ENCODE data around the gene NBPF1. TPM values are rescaled to one million over a fixed set of nuclear protein-coding genes. Genes with fewer than 3 reads are reported as not detected.
"Not testable (repeated sequence)": the region's sequence is repeated elsewhere in the genome, so short reads cannot be mapped to it uniquely, and the experiment has no call there.

NBPF1 gene
- total RNA-seq, 2 experiments from 2014 or later: 5.8 to 6.2 TPM

GRCh38 chr1:16646061-16646664 is 32.8 kb upstream of the NBPF1 start:
- H3K4me1 Mint-ChIP-seq; H3K9me3 Mint-ChIP-seq (ENCODE audit: low read depth); ATAC-seq; CTCF ChIA-PET; intact Hi-C loops (cut with DNase I, micrococcal nuclease); H3K27me3 Mint-ChIP-seq; H3K27ac Mint-ChIP-seq; H3K36me3 Mint-ChIP-seq (ENCODE audit: low read depth); H3K4me3 Mint-ChIP-seq: not testable (repeated sequence)
- DNase-seq: peak; percentile 14
- POLR2A ChIA-PET: interaction anchor here (1.2 kb wide), 1 partner anchor 250 kb away, joined by 6 read pairs; no protein-coding TSS in a partner anchor

DNA sequence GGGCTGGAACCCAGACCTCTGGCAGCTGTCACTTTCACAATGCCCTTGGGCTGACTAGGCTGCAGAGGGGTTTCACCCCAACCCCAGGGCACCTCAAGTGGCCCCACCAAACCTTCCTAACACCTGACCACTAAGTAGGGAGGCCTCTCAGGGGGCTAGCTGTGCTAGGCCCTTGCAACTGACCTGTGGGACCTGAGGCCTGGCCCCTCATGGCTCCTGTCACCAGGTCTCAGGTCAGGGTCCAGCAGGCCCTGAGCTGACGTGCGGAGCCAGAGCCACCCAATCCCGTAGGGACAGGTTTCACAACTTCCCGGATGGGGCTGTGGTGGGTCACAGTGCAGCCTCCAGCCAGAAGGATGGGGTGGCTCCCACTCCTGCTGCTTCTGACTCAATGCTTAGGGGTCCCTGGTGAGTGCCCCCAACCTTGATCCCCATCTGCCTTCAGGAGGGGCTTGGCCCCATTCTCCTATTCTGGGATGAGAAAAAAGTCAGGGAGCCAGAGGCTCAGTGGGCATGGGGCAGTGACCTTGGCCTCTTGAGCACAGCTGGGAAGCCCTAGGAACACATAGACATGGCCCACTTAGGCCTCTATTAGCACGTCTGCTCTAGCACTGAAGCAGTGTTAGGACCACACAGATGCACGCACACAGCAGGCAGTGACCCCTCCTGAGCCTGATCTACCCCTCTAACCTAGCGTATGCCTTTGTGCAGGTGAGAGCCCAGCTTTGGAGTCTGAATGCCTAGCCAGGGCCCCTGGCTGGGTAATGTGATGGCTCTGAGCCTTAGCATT is 32.1 kb upstream of the NBPF1 start:
- intact Hi-C loops (cut with DNase I, micrococcal nuclease); H3K36me3 Mint-ChIP-seq (ENCODE audit: low read depth); H3K27ac Mint-ChIP-seq; H3K9me3 Mint-ChIP-seq (ENCODE audit: low read depth); H3K27me3 Mint-ChIP-seq; H3K4me1 Mint-ChIP-seq; H3K4me3 Mint-ChIP-seq: not testable (repeated sequence)
- DNase-seq (peak; percentile 15), ATAC-seq (peak; percentile 3)
- POLR2A ChIA-PET: interaction anchor here (0.6 to 1.3 kb wide), 3 partner anchors 13 to 251 kb away, joined by 3 to 6 read pairs (median 3); no protein-coding TSS in a partner anchor
- CTCF ChIA-PET: interaction anchor here (1.2 to 1.3 kb wide), 2 partner anchors 25 to 306 kb away, joined by 3 to 4 read pairs; no protein-coding TSS in a partner anchor

DNA sequence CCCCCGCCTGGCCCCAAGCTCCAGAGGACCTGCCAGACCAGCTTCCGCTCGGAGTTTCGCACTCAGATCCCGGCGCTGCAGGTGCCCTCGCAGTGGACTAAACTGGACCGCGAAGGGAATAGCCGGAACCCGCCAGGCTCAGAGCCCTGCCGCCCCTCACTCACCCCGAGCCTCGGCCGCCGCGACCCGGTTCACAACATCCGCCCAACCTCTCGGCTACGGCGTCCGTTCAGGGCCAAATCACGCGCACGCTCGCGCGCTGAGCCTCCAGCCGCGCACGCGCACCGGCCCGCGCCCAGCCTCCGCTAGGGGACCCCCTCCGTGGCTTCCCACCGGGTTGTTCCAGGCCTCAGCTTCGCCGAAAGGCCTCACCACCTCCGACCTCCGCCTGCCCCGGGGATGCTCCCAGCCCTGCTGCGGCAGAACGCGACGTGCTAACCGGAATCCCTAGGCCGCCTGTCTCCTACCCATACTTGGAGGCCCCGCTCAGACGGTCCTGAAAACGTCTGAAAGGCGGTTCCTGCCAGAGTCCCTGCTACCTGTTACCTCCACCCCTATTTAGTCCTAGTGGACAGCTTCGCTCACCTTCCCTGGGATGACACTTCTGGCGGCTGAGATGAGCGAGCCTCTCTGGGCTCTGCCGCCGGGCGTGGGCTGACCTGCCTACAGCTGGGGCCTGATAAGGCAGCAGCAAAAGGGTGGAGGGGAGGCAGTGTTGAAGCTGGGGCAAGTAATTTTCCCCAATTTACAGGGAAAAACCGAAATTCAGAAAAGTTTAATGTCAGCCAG is 31.3 kb upstream of the NBPF1 start:
- not testable (repeated sequence) for H3K4me3 Mint-ChIP-seq; H3K27ac Mint-ChIP-seq; H3K36me3 Mint-ChIP-seq (ENCODE audit: low read depth); H3K4me1 Mint-ChIP-seq; H3K9me3 Mint-ChIP-seq (ENCODE audit: low read depth); H3K27me3 Mint-ChIP-seq
- peak; percentile 100 for DNase-seq
- ATAC-seq: peak; percentile 83
- POLR2A ChIA-PET: interaction anchor here (0.5 to 1.6 kb wide), 6 partner anchors 83 to 459 kb away, joined by 3 to 6 read pairs (median 3); no protein-coding TSS in a partner anchor
- CTCF ChIA-PET: interaction anchor here (0.8 to 1.3 kb wide), 5 partner anchors 9 to 307 kb away, joined by 3 to 4 read pairs (median 3); no protein-coding TSS in a partner anchor
- intact Hi-C loops (cut with DNase I, micrococcal nuclease): loop anchor here (1.0 kb wide), 8 partner anchors 29 to 367 kb away; partner anchors contain the start of genes ATP13A2 (in 1 of the 2), NBPF1 (in 1 of the 2), NECAP2 (in 1 of the 2) and RNU1-1 (in 1 of the 2)

- Mint-ChIP-seq H3K4me3 (no peak overlapping the region), H3K4me1 (peaks cover 3% of the 10 kb centered on the region), H3K36me3 (ENCODE audit: low read depth) (no peaks in the 10 kb centered on the region), H3K9me3 (ENCODE audit: low read depth) (no peaks in the 10 kb centered on the region), H3K27me3 (no peaks in the 10 kb centered on the region), H3K27ac (no peak overlapping the region)
- POLR2A ChIA-PET: interaction anchor here (0.5 to 1.6 kb wide), 4 partner anchors 131 to 459 kb away, joined by 3 to 6 read pairs (median 3); no protein-coding TSS in a partner anchor
- intact Hi-C loops (cut with DNase I, micrococcal nuclease): loop anchor here (1.0 kb wide), 8 partner anchors 29 to 367 kb away; partner anchors contain the start of genes ATP13A2 (in 1 of the 2), NBPF1 (in 1 of the 2), NECAP2 (in 1 of the 2) and RNU1-1 (in 1 of the 2)
- DNase-seq: no peak
- CTCF ChIA-PET: interaction anchor here (0.8 to 1.3 kb wide), 4 partner anchors 8 to 74 kb away, joined by 3 to 4 read pairs (median 3); no protein-coding TSS in a partner anchor
- ATAC-seq: peak; percentile 47
Observed at GRCh38 chr1:16644193-16644481, 30.8 kb upstream of the NBPF1 start.

DNA sequence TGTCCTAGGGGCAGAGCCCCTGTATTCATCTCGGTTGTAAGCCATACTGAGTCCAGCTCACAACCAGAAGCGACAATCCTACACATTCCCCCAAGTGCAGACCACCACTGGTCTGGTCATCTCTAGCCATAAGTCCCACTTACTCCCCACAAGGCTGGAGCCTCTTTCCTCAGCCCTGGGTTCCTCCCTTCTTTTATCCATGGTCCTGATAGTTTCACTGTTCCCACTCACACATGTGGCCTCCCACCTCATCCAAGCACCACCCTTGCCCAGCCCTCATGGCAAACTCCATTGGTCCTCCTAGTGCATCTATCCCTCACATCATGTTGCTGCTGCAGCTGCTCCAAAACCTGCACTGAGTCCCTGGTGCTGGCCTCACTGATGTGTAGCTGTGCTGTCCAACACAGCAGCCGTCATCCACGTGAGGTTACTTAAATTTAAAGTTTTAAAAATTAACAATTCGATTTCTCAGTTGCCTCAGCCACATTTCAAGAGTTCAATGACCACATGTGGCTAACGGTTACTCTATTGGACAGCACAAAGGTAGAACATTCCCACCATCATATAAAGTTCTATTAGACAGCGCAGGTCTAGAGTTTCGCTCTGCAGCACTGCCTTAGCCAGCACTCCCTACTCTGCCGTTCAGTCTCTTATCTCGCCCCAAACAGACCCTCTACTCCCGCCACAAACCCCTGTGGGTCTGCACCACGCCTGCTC is 30.3 kb upstream of the NBPF1 start:
- POLR2A ChIA-PET: interaction anchor here (0.5 to 1.6 kb wide), 3 partner anchors 130 to 458 kb away, joined by 3 to 6 read pairs (median 3); no protein-coding TSS in a partner anchor
- DNase-seq: peak; percentile 59
- intact Hi-C loops (cut with DNase I, micrococcal nuclease): loop anchor here (1.0 kb wide), 8 partner anchors 28 to 368 kb away; partner anchors contain the start of genes ATP13A2 (in 1 of the 2), NBPF1 (in 1 of the 2), NECAP2 (in 1 of the 2) and RNU1-1 (in 1 of the 2)

DNA sequence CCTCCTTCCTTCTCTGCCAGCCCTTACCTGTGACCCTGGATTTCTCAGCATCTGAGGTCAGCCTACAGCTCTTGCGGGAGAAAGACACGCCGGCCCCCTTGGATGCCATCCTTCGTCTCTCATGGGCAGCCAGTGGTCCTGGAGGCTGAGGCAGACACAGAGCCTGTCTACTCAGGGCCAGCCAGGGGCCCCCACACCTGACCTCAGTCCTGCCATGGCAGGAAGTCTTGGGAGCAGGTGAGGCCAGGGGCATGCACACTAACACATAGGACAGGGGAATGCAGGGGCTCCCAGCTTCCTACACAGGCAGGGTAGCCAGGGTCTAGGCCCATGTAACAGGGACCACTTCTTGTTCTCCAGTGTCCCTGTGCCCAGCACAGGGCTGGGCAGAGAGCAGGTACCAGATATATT is 29.6 kb upstream of the NBPF1 start:
- ChIA-PET POLR2A (interaction anchor here (0.6 kb wide), 1 partner anchor 290 kb away, joined by 3 read pairs; no protein-coding TSS in a partner anchor), CTCF (interaction anchor here (1.0 kb wide), 1 partner anchor 57 kb away, joined by 3 read pairs; no protein-coding TSS in a partner anchor)
- H3K27me3 Mint-ChIP-seq: not testable (repeated sequence)

More for the DNA sequence above, 30.3 kb upstream of the NBPF1 start:
- H3K4me1 Mint-ChIP-seq; H3K27me3 Mint-ChIP-seq; H3K9me3 Mint-ChIP-seq (ENCODE audit: low read depth); H3K27ac Mint-ChIP-seq; H3K4me3 Mint-ChIP-seq; H3K36me3 Mint-ChIP-seq (ENCODE audit: low read depth): not testable (repeated sequence)
- peak; percentile 3 for ATAC-seq
- CTCF ChIA-PET: interaction anchor here (0.8 to 1.3 kb wide), 5 partner anchors 8 to 74 kb away, joined by 3 to 4 read pairs (median 3); no protein-coding TSS in a partner anchor

DNA sequence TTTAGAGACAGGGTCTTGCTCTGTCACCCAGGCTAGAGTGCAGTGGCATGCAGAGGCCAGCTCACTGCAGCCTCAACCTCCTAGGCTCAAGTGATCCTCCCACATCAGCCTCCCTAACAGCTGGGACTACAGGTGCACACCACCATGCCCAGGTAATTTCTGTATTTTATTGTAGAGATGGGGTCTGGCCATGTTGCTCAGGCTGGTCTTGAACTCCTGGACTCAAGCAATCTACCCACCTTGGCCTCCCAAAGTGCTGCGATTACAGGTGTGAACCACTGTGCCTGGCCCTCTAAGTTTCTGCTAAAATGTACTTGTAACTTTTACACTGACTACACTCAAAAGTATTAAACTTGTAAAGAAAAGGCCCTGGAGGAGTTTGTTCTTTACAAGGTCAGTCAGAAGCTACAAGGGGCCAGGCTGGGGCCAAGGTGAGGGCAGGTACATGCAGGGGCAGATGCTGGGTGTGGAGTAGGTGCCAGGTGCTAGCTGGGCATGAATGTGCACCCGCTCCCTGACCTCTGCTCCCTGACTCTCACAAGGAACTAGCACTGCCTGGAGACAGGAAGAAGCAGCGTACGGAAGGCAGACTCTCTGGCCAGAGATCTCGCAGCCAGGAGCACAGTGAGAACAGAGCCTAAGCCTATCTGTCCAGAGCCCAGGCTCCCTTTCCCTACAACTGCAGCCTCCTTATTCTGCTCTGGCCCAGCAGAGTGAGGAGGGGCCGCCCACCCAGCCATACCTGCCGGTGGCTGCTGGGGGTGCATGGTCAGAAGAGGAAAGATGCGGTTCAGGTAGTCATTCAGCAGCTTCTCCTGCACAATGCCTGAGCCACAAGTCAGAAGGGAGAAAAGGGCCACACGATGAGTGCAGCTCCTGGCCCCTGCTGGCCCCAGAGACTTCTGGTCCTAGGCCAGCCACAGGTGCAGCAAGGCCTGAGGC is 28.9 kb upstream of the NBPF1 start:
- H3K36me3 Mint-ChIP-seq (ENCODE audit: low read depth); ATAC-seq; H3K27ac Mint-ChIP-seq; intact Hi-C loops (cut with DNase I, micrococcal nuclease); H3K4me1 Mint-ChIP-seq; H3K27me3 Mint-ChIP-seq; H3K9me3 Mint-ChIP-seq (ENCODE audit: low read depth); H3K4me3 Mint-ChIP-seq: not testable (repeated sequence)
- ChIA-PET POLR2A (interaction anchor here (0.6 kb wide), 1 partner anchor 290 kb away, joined by 3 read pairs; no protein-coding TSS in a partner anchor), CTCF (interaction anchor here (1.0 kb wide), 1 partner anchor 57 kb away, joined by 3 read pairs; no protein-coding TSS in a partner anchor)
- peak; percentile 20 for DNase-seq

More for the DNA sequence above, 29.6 kb upstream of the NBPF1 start:
- ATAC-seq; H3K27ac Mint-ChIP-seq; H3K9me3 Mint-ChIP-seq (ENCODE audit: low read depth); H3K4me1 Mint-ChIP-seq; intact Hi-C loops (cut with DNase I, micrococcal nuclease); H3K4me3 Mint-ChIP-seq; H3K36me3 Mint-ChIP-seq (ENCODE audit: low read depth): not testable (repeated sequence)
- peak; percentile 25 for DNase-seq

DNA sequence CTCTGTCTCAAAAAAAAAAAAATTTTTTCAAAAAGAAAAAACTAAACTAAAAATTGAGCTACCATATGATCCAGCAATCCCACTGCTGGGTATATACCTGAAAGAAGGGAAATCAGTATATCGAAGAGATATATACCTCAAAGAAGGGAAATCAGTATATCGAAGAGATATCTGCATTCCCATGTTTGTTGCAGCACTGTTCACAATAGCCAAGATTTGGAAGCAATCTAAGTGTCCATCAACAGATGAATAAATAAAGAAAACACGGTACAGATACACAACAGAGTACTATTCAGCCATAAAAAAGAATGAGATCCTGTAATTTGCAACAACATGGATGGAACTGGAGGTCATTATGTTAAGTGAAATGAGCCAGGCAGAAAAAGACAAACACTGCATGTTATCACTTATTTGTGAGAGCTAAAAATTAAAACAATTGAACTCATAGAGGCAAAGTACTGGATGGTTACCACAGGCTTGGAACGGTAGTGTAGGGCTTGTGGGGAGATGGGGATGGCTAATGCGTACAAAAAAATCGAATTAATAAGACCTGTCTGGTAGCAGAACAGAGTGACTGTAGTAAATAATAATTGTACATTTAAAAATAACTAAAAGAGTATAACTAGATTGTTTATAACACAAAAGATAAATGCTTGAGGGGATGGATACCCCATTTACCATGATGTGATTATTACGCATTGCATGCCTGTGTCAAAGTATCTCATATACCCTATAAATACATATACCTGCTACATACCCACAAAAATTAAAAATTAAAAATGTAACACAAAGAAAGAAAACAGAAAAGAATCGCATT is 28.0 kb upstream of the NBPF1 start:
- H3K4me3 Mint-ChIP-seq; H3K36me3 Mint-ChIP-seq (ENCODE audit: low read depth); ATAC-seq; H3K4me1 Mint-ChIP-seq; H3K9me3 Mint-ChIP-seq (ENCODE audit: low read depth); H3K27ac Mint-ChIP-seq; POLR2A ChIA-PET; H3K27me3 Mint-ChIP-seq: not testable (repeated sequence)
- CTCF ChIA-PET: interaction anchor here (0.6 to 1.3 kb wide), 7 partner anchors 16 to 531 kb away, joined by 3 to 7 read pairs (median 3); no protein-coding TSS in a partner anchor
- DNase-seq: peak; percentile 2
- intact Hi-C loops (cut with DNase I, micrococcal nuclease): loop anchor here in 1 of 2 experiments (1.0 kb wide), 1 partner anchor 33 kb away; no protein-coding TSS in a partner anchor
